ENCODE measurements around the gene SH3RF3.

- TF ChIP-seq NUFIP1 (IDR thresholded peaks at IDR 0.05; ENCODE audit: partially characterized antibody), result no peak
- TF ChIP-seq E2F5 (CRISPR knock-in tag; IDR thresholded peaks at IDR 0.05), result no peak
- no peak for TF ChIP-seq NCOA1 (IDR thresholded peaks at IDR 0.05; ENCODE audit: low read depth)
- TF ChIP-seq ZC3H11A (IDR thresholded peaks at IDR 0.05; ENCODE audit: low read depth, low read length), result no peak
- TF ChIP-seq CTCF (IDR thresholded peaks at IDR 0.05 in 2 of 3, conservative IDR thresholded peaks at IDR 0.05 in 1 of 3; ENCODE audit: insufficient read depth in 2 of 3, low read depth in 1 of 3, low read length in 3 of 3), result no peak
- TF ChIP-seq HMGXB4 (CRISPR knock-in tag; IDR thresholded peaks at IDR 0.05), result no peak
- TF ChIP-seq PPARD (CRISPR knock-in tag; IDR thresholded peaks at IDR 0.05), result no peak
- TF ChIP-seq NR1H2 (CRISPR knock-in tag; IDR thresholded peaks at IDR 0.05), result no peak
- TF ChIP-seq RNF2 (IDR thresholded peaks at IDR 0.05), result no peak
- TF ChIP-seq FOXM1 (IDR thresholded peaks at IDR 0.05; ENCODE audit: low read depth), result no peak
- no peak for TF ChIP-seq FOXM1 (CRISPR knock-in tag; IDR thresholded peaks at IDR 0.05; ENCODE audit: low read depth)
Observed at GRCh38 chr2:109142416-109143210, 13.6 kb downstream of the SH3RF3 start.
